ENCODE results near the gene BMP10. TPM values are rescaled to one million over a fixed set of nuclear protein-coding genes. Genes with fewer than 3 reads are reported as not detected.

The BMP10 gene
- polyA plus RNA-seq, 1 of the 3 experiments (the other 2 are of a cell fraction) = not detected

GRCh38 chr2:68863996-68864395 lies 7.2 kb downstream of the BMP10 start (continued):
- TF ChIP-seq PBX3 (IDR thresholded peaks at IDR 0.05) (no peak), GATA2 (CRISPR knock-in tag; IDR thresholded peaks at IDR 0.05) (no peak), ZBTB33 (IDR thresholded peaks at IDR 0.05; ENCODE audit: borderline replicate concordance, low read depth) (no peak), RCOR1 (IDR thresholded peaks at IDR 0.05; ENCODE audit: low read length) (no peak), EP300 (IDR thresholded peaks at IDR 0.05; ENCODE audit: borderline replicate concordance in 1 of 2, low read depth in 1 of 2, low read length in 1 of 2) (no peak)
- TF ChIP-seq, protein P1, sequence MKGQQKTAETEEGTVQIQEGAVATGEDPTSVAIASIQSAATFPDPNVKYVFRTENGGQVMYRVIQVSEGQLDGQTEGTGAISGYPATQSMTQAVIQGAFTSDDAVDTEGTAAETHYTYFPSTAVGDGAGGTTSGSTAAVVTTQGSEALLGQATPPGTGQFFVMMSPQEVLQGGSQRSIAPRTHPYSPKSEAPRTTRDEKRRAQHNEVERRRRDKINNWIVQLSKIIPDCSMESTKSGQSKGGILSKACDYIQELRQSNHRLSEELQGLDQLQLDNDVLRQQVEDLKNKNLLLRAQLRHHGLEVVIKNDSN (IDR thresholded peaks at IDR 0.05; ENCODE audit: borderline replicate concordance, low read depth) = no peak

- no peaks in the 10 kb centered on the region for H3K79me2 ChIP-seq (ENCODE audit: insufficient read depth)
- H3K9ac ChIP-seq = no peak overlapping the region
- DNase-seq = no peak
- H3K9me2 ChIP-seq = no peaks in the 10 kb centered on the region
- H3K36me3 ChIP-seq (replicated peaks in 1 of 2; ENCODE audit: control insufficient read depth in 1 of 2, insufficient read depth in 2 of 2, low read length in 1 of 2) = no peaks in the 10 kb centered on the region
- H3F3A ChIP-seq (replicated peaks; ENCODE audit: insufficient read depth) = no peaks in the 10 kb centered on the region
- ChIA-PET POLR2A (no interaction called here), CTCF (interaction anchor here (1.0 to 1.2 kb wide), 2 partner anchors 17 to 111 kb away, joined by 3 to 4 read pairs; no protein-coding TSS in a partner anchor)
- 44% methylated on average over 7 of the region's 7 CpGs for WGBS (ENCODE audit: low lambda C conversion rate)
- no peak overlapping the region for H3K27ac ChIP-seq (ENCODE audit: low read depth in 2 of 2, low read length in 1 of 2)
- no peaks in the 10 kb centered on the region for H4K20me1 ChIP-seq (ENCODE audit: insufficient read depth)
- H3K4me2 ChIP-seq = no peak overlapping the region
- peaks cover 0 to 5% of the 10 kb centered on the region in 2 experiments; a peak in 1 of 4 replicates for H3K4me1 ChIP-seq (ENCODE audit: control insufficient read depth in 1 of 2, insufficient read depth in 2 of 2, low read depth in 1 of 2, low read length in 1 of 2)
- no peak for TF ChIP-seq RAD21 (IDR thresholded peaks at IDR 0.05; ENCODE audit: low read length)
- no peak for TF ChIP-seq MXI1 (IDR thresholded peaks at IDR 0.05; ENCODE audit: low read depth, low read length)
- no peak for TF ChIP-seq TEAD4 (IDR thresholded peaks at IDR 0.05; ENCODE audit: borderline replicate concordance, insufficient read depth)
- no peak for TF ChIP-seq RXRA (IDR thresholded peaks at IDR 0.05; ENCODE audit: borderline replicate concordance, low read depth)
- TF ChIP-seq FOXJ3 (CRISPR knock-in tag; IDR thresholded peaks at IDR 0.05) = no peak
- no peak for TF ChIP-seq NRF1 (IDR thresholded peaks at IDR 0.05; ENCODE audit: low read depth, low read length)
- no peak for TF ChIP-seq TCF12 (IDR thresholded peaks at IDR 0.05)
- no peak for TF ChIP-seq FOXM1 (IDR thresholded peaks at IDR 0.05; ENCODE audit: low read depth)
- no peak for TF ChIP-seq MAX (IDR thresholded peaks at IDR 0.05; ENCODE audit: low read depth)
- TF ChIP-seq TAF1 (IDR thresholded peaks at IDR 0.05; ENCODE audit: borderline replicate concordance, low read depth, low read length) = no peak
- TF ChIP-seq, protein P2, sequence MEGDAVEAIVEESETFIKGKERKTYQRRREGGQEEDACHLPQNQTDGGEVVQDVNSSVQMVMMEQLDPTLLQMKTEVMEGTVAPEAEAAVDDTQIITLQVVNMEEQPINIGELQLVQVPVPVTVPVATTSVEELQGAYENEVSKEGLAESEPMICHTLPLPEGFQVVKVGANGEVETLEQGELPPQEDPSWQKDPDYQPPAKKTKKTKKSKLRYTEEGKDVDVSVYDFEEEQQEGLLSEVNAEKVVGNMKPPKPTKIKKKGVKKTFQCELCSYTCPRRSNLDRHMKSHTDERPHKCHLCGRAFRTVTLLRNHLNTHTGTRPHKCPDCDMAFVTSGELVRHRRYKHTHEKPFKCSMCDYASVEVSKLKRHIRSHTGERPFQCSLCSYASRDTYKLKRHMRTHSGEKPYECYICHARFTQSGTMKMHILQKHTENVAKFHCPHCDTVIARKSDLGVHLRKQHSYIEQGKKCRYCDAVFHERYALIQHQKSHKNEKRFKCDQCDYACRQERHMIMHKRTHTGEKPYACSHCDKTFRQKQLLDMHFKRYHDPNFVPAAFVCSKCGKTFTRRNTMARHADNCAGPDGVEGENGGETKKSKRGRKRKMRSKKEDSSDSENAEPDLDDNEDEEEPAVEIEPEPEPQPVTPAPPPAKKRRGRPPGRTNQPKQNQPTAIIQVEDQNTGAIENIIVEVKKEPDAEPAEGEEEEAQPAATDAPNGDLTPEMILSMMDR (IDR thresholded peaks at IDR 0.05) = no peak
- no peak for TF ChIP-seq SIN3A (IDR thresholded peaks at IDR 0.05; ENCODE audit: borderline replicate concordance, low read depth, low read length)
- no peak for TF ChIP-seq SMC3 (IDR thresholded peaks at IDR 0.05; ENCODE audit: low read depth, low read length)
- TF ChIP-seq GABPA (IDR thresholded peaks at IDR 0.05; ENCODE audit: low read depth) = no peak
- TF ChIP-seq EP300 (IDR thresholded peaks at IDR 0.05; ENCODE audit: borderline replicate concordance in 1 of 2, low read depth in 1 of 2, low read length in 1 of 2) = no peak
- no peak overlapping the region for H2AFZ ChIP-seq (ENCODE audit: low read depth)
- H3K27me3 ChIP-seq (ENCODE audit: insufficient read depth) = peaks cover 19% of the 10 kb centered on the region; the same call in 1 of the 2 replicates
- H3K4me3 ChIP-seq (ENCODE audit: low read depth in 2 of 2, low read length in 1 of 2) = no peak overlapping the region
- H3K9me3 ChIP-seq = no peaks in the 10 kb centered on the region
These were observed 8.3 kb downstream of the BMP10 start for GRCh38 chr2:68862889-68863288.

All from SK-N-SH (cell line).